Measurements from ENCODE around the gene ARHGAP27. TPM values are rescaled to one million over a fixed set of nuclear protein-coding genes. Genes with fewer than 3 reads are reported as not detected.

ARHGAP27 gene
- total RNA-seq, 1 donor from 2014 or later, result 155 TPM

DNA sequence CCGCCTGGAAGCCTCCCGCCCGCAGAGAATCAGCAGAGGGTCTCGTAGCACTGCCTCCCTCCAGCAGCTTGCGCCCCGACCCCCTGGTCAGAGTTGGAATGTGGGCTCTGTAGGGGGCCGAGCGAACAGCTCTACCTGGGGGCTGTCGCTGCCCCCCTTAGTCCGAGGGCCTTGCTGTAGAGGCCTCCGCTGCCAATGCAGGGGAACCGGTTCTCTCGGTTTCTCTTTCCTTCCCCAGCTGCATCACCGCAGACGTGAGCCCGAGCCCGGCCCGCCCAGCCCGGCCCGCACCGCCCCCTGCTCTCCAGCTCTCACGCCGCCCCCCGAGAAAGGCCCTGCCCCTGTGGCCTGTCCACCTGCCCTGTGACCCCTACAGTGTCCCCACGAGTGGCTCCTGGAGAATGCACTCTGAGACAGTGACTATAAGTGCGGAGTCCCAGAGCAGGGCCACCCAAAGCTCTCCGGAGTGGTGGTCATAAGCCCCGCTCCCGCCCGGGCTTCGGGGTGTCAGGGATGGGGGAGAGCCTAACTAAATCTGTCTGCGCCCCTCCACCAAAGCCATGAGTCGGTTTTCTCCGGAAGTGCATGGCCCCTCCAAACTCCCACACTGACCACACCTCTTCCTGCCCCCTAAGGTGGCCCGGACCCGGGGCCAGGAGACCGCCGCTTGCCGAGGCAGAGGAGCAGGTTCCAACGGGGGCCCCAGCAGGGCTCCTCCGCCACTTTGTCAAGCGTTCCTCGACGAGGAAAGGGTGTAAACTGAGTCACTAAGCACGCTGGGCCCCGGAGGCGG, 1.7 kb downstream of the ARHGAP27 start:
- Mint-ChIP-seq H3K9me3 (ENCODE audit: unreplicated experiment) (no peaks in the 10 kb centered on the region), H3K36me3 (ENCODE audit: low read depth, unreplicated experiment) (peaks cover 21% of the 10 kb centered on the region), H3K4me3 (ENCODE audit: unreplicated experiment) (peak overlapping the region; percentile 90), H3K27ac (ENCODE audit: unreplicated experiment) (peak overlapping the region; percentile 57), H3K4me1 (ENCODE audit: unreplicated experiment) (peaks cover 55% of the 10 kb centered on the region), H3K27me3 (ENCODE audit: unreplicated experiment) (peaks cover 33% of the 10 kb centered on the region)
- TF ChIP-seq, protein P1, sequence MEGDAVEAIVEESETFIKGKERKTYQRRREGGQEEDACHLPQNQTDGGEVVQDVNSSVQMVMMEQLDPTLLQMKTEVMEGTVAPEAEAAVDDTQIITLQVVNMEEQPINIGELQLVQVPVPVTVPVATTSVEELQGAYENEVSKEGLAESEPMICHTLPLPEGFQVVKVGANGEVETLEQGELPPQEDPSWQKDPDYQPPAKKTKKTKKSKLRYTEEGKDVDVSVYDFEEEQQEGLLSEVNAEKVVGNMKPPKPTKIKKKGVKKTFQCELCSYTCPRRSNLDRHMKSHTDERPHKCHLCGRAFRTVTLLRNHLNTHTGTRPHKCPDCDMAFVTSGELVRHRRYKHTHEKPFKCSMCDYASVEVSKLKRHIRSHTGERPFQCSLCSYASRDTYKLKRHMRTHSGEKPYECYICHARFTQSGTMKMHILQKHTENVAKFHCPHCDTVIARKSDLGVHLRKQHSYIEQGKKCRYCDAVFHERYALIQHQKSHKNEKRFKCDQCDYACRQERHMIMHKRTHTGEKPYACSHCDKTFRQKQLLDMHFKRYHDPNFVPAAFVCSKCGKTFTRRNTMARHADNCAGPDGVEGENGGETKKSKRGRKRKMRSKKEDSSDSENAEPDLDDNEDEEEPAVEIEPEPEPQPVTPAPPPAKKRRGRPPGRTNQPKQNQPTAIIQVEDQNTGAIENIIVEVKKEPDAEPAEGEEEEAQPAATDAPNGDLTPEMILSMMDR (IDR thresholded peaks at IDR 0.05; ENCODE audit: unreplicated experiment), result no peak
- no peak for DNase-seq (ENCODE audit: low spot score)

DNA sequence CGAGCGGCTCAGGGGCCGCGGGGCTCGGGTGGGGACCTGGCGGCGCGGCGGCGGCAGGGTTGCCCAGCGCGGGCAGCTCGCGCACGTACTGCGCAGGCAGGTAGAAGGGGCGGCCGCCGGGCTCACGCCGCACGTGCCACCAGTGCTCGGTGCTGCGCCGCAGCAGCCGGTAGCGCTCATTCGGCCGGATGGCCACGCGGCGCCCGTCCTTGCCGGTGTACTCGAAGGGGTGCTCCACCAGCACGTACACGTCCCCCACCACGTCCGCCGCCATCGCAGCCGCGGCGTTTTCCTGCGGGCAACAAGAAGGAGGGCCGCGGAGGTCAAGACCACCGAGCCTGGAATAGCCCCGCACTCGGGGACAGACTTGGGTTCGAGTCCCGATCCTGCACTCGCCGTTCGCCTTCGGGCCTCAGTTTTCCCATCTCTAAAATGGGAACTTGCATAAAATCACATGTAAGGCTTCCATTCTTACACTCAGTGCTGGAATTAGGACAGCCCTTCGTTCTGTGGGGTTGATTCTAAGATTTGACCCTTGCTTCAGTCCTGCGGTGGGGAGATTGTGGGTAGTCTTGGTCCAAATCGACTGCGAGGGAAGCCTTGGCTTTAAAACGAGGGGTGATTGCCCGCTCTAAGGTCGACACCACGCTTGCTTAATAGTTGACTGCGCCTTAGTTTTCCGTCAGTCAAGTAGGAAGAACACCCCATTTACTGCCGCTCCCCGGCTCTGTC, 2.5 kb downstream of the ARHGAP27 start:
- H3K27ac Mint-ChIP-seq (ENCODE audit: unreplicated experiment), result peak overlapping the region; percentile 57
- H3K9me3 Mint-ChIP-seq (ENCODE audit: unreplicated experiment), result no peaks in the 10 kb centered on the region
- H3K4me1 Mint-ChIP-seq (ENCODE audit: unreplicated experiment), result peaks cover 48% of the 10 kb centered on the region
- DNase-seq (ENCODE audit: low spot score), result no peak
- peaks cover 21% of the 10 kb centered on the region for H3K36me3 Mint-ChIP-seq (ENCODE audit: low read depth, unreplicated experiment)
- H3K27me3 Mint-ChIP-seq (ENCODE audit: unreplicated experiment), result peaks cover 32% of the 10 kb centered on the region
- peak overlapping the region; percentile 90 for H3K4me3 Mint-ChIP-seq (ENCODE audit: unreplicated experiment)
- TF ChIP-seq, protein P1 (IDR thresholded peaks at IDR 0.05; ENCODE audit: unreplicated experiment), result no peak

DNA sequence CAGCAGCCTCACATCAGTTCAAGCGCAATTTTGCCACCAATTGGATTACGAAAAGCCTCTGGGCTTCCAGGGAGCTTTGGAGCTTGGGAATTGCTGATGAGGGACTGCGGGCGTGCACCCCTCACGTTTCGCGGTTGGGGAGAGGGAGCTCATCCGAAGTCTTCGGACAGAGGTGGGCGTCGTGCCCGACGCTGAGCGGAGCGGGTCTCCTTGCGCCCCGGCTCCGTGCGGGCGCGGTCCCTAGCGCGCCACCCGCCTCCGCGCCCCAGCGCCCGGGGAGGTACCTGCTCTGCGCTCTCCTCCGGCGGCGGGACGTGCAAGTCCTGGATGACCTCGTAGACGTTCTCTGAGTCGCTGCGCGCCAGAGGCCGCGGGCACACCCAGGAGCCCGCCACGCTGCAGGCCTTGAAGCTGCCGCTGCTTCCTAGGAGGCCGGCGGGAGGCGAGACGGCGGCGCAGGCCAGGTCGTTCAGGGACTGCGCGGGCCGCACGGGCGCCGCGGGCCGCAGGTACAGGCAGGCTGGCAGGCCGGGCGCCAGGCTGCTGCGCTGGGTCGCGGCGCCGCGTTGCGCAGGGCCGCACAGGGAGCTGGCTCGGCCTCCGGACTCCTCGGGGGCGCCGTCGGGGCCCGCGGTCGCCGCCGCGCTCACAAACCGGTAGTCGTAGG, 3.2 kb downstream of the ARHGAP27 start:
- Mint-ChIP-seq H3K36me3 (ENCODE audit: low read depth, unreplicated experiment) (peaks cover 21% of the 10 kb centered on the region), H3K4me3 (ENCODE audit: unreplicated experiment) (peak overlapping the region; percentile 89), H3K9me3 (ENCODE audit: unreplicated experiment) (no peaks in the 10 kb centered on the region), H3K27me3 (ENCODE audit: unreplicated experiment) (peaks cover 31% of the 10 kb centered on the region), H3K4me1 (ENCODE audit: unreplicated experiment) (peaks cover 43% of the 10 kb centered on the region), H3K27ac (ENCODE audit: unreplicated experiment) (no peak overlapping the region)
- DNase-seq (ENCODE audit: low spot score), result no peak
- TF ChIP-seq, protein P1 (IDR thresholded peaks at IDR 0.05; ENCODE audit: unreplicated experiment), result no peak

DNA sequence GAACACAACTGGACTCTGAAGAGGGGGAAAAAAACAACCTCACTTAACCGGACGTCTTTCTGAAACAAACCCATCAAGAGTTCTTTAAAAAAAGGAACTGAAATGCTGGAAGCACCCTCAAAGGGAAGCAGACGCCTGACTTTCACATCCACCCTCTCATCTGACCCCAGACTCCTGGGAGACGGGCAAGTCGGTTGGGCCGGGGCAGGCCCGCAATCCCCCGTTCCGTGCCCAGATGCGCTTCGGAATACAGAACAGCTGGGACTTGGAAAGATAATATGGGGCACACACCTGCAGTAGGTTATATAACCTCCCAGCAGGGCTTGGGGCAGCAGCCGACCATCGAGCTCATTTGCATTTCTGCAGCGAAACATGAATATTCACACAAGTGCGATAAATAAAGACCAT, 3.7 kb downstream of the ARHGAP27 start:
- H3K36me3 Mint-ChIP-seq (ENCODE audit: low read depth, unreplicated experiment), result peaks cover 25% of the 10 kb centered on the region
- no peaks in the 10 kb centered on the region for H3K9me3 Mint-ChIP-seq (ENCODE audit: unreplicated experiment)
- DNase-seq (ENCODE audit: low spot score), result no peak
- peaks cover 28% of the 10 kb centered on the region for H3K27me3 Mint-ChIP-seq (ENCODE audit: unreplicated experiment)
- H3K4me3 Mint-ChIP-seq (ENCODE audit: unreplicated experiment), result peak overlapping the region; percentile 89
- TF ChIP-seq, protein P1 (IDR thresholded peaks at IDR 0.05; ENCODE audit: unreplicated experiment), result no peak
- H3K27ac Mint-ChIP-seq (ENCODE audit: unreplicated experiment), result peak overlapping the region; percentile 37
- peaks cover 41% of the 10 kb centered on the region for H3K4me1 Mint-ChIP-seq (ENCODE audit: unreplicated experiment)

All from endothelial cell (in vitro differentiated cells).